Fibroblast of villous mesenchyme (primary cell): ENCODE results near the gene TRIOBP. TPM values are rescaled to one million over a fixed set of nuclear protein-coding genes. Genes with fewer than 3 reads are reported as not detected.
"Not testable (repeated sequence)": the region's sequence is repeated elsewhere in the genome, so short reads cannot be mapped to it uniquely, and the experiment has no call there.

ENCODE experiments used
- DNase-seq: peaks from one replicate; pipeline ENCODE4 v3.0.0-alpha.2; 2010; ENCODE audit warnings: low read depth
- H3K4me3 ChIP-seq: 2 replicates; pipeline ENCODE4 v1.5.1; 2011; ENCODE audit warnings: low read depth, mild to moderate bottlenecking, low read length
- total RNA-seq: library from RNA; depleted of rRNA; stranded (reverse); fragments of >200 nt; gene quantifications from 2 replicates; pipeline ENCODE4 v1.2.3, GENCODE V29; 2012
- TF ChIP-seq, protein P1 (sequence below): IDR thresholded peaks from 2 replicates; pipeline ENCODE4 v1.5.1; 2012; ENCODE audit warnings: low read depth, mild to moderate bottlenecking, low read length; ENCODE audit not compliant: insufficient read depth

The TRIOBP gene
- total RNA-seq, 1 donor: 121 TPM

GRCh38 chr22:37709445-37709765 lies 12.6 kb downstream of the TRIOBP start:
- DNase-seq: no peak
- TF ChIP-seq, protein P1, sequence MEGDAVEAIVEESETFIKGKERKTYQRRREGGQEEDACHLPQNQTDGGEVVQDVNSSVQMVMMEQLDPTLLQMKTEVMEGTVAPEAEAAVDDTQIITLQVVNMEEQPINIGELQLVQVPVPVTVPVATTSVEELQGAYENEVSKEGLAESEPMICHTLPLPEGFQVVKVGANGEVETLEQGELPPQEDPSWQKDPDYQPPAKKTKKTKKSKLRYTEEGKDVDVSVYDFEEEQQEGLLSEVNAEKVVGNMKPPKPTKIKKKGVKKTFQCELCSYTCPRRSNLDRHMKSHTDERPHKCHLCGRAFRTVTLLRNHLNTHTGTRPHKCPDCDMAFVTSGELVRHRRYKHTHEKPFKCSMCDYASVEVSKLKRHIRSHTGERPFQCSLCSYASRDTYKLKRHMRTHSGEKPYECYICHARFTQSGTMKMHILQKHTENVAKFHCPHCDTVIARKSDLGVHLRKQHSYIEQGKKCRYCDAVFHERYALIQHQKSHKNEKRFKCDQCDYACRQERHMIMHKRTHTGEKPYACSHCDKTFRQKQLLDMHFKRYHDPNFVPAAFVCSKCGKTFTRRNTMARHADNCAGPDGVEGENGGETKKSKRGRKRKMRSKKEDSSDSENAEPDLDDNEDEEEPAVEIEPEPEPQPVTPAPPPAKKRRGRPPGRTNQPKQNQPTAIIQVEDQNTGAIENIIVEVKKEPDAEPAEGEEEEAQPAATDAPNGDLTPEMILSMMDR: no peak
- no peak overlapping the region for H3K4me3 ChIP-seq

DNA sequence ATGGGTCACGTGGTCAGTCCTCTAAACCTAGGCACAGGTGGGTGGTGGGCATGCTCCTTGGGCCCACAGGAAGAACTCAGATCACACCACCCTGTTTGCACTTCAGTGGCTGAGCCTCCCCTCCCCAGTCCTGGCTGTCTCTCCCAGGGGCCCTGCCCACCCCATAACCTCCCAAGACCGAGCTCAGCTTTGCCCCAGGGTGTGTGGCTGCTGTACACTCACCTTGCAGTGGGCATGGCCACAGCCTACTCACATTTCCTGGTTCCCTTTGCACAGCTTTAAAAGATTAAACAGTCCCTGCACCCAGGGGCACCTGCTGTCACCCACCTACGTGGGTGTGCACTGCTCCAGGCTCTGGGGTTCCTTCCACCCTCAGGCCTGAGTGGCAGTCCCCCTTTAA lies 13.8 kb downstream of the TRIOBP start:
- no peak for DNase-seq
- TF ChIP-seq, protein P1: no peak
- no peak overlapping the region for H3K4me3 ChIP-seq

GRCh38 chr22:37711490-37711889 lies 14.6 kb downstream of the TRIOBP start:
- TF ChIP-seq, protein P1: no peak
- H3K4me3 ChIP-seq: no peak overlapping the region
- no peak for DNase-seq

- H3K4me3 ChIP-seq: no peak overlapping the region
- no peak for DNase-seq
- TF ChIP-seq, protein P1: no peak
These were observed 16.9 kb downstream of the TRIOBP start for GRCh38 chr22:37713761-37714160.

GRCh38 chr22:37714634-37715033 lies 17.8 kb downstream of the TRIOBP start:
- no peak for DNase-seq
- no peak overlapping the region for H3K4me3 ChIP-seq
- TF ChIP-seq, protein P1: no peak

DNA sequence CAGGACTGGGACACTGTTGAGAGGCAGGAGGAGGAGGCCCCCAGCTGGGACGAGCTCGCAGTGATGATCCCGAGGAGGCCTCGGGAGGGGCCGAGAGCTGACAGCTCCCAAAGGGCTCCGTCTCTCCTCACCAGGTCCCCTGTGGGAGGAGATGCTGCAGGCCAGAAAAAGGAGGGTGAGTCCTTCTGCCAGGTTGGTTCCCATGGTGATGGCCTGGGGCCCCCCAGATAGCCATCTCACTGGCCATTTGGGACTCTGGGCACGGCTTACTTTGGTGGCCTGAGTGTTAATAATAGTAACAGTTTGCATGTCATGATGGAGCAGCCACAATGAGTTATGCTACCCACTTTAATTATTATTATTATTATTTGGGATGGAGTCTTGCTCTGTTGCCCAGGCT lies 18.9 kb downstream of the TRIOBP start:
- TF ChIP-seq, protein P1: no peak
- H3K4me3 ChIP-seq: no peak overlapping the region
- DNase-seq: no peak

DNA sequence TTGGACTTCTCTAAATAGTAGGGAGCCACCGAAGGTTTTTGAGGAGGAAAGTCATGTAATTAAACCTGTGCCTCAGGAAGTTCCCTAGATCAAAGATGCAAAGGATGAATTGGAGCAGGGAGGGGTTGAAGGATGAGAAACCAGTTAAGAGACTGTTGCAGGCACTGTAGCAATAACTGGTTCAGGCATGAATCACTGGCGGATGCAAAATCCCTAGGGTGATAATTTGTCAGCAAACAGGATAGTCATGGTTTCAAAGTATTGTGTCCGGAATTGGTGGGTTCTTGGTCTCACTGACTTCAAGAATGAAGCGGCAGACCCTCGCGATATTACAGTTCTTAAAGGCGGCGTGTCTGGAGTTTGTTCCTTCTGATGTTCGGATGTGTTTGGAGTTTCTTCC lies 19.9 kb downstream of the TRIOBP start:
- DNase-seq: peak; percentile 62
- TF ChIP-seq, protein P1: no peak
- no peak overlapping the region for H3K4me3 ChIP-seq

DNA sequence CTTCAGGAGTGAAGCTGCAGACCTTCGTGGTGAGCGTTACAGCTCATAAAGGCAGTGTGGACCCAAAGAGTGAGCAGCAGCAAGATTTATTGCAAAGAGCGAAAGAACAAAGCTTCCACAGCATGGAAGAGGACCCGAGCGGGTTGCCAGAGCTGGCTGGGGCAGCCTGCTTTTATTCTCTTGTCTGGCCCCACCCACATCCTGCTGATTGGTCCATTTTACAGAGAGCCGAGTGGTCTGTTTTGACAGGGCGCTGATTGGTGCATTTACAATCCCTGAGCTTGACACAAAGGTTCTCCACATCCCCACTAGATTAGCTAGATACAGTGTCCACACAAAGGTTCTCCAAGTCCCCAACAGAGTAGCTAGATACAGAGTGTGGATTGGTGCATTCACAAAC lies 20.4 kb downstream of the TRIOBP start:
- not testable (repeated sequence) for DNase-seq, H3K4me3 ChIP-seq

- not testable (repeated sequence) for DNase-seq, H3K4me3 ChIP-seq
These were observed 21.0 kb downstream of the TRIOBP start for GRCh38 chr22:37717746-37718305.
